T-cell (primary cell): ENCODE data around the gene RFPL3. TPM values are rescaled to one million over a fixed set of nuclear protein-coding genes. Genes with fewer than 3 reads are reported as not detected.
"Not testable (repeated sequence)": the region's sequence is repeated elsewhere in the genome, so short reads cannot be mapped to it uniquely, and the experiment has no call there.

Experiments
- ATAC-seq, 4 experiments: fragments of 200-7000 bp in 3 of 4; fragments of 150-1000 bp in 1 of 4; cut with Tn5 transposase; replicated peaks in 1 of 4; 1 replicate in 3 of 4; 2 replicates in 1 of 4; pipeline ENCODE4 v1.10.0; 2021; ENCODE audit warnings: moderate library complexity in 3 of 4, mild to moderate bottlenecking in 2 of 4, moderate number of reproducible peaks in 1 of 4
- CTCF ChIA-PET, 2 donors: fragments of 300-600 bp; sonication (Branson Sonifier 250); formaldehyde crosslinking; loops; one replicate each; lab custom pipeline; 2022; ENCODE audit warnings: antibody characterized with exemption in 2 of 2; lab: Charles Lee
- POLR2A ChIA-PET, 2 donors: fragments of 300-600 bp; sonication (Branson Sonifier 250); formaldehyde crosslinking; loops; one replicate each; lab custom pipeline; 2022; ENCODE audit warnings: antibody characterized with exemption in 2 of 2; lab: Charles Lee
- DNase-seq, 35 experiments: peaks; one replicate each; pipeline versions ENCODE4 v3.0.0 to v3.0.0-alpha.2; 2013 to 2023
- H3K27ac ChIP-seq: one replicate; pipeline ENCODE4 v1.5.1; 2013; ENCODE audit warnings: low read length
- H3K27me3 ChIP-seq, 2 experiments: replicated peaks in 1 of 2; 1 replicate in 1 of 2; 2 replicates in 1 of 2; pipeline versions ENCODE4 v1.6.1 to v1.7.0; 2013; ENCODE audit warnings: low read length in 1 of 2, mixed read lengths in 1 of 2; ENCODE audit not compliant: control insufficient read depth in 2 of 2, insufficient read depth in 2 of 2; ENCODE audit errors: extremely low read depth in 1 of 2
- H3K36me3 ChIP-seq, 2 donors: 1 replicate in 1 of 2; 2 replicates in 1 of 2; pipeline versions ENCODE4 v1.6.1 to v1.7.0; 2013; ENCODE audit warnings: low read length in 1 of 2; ENCODE audit not compliant: control insufficient read depth in 2 of 2, insufficient read depth in 1 of 2; ENCODE audit errors: extremely low read depth in 1 of 2
- H3K4me1 ChIP-seq, 2 experiments: 1 replicate in 1 of 2; 2 replicates in 1 of 2; pipeline versions ENCODE4 v1.6.1 to v1.7.0; 2013; ENCODE audit warnings: low read length in 2 of 2, mixed read lengths in 1 of 2; ENCODE audit not compliant: insufficient read depth in 2 of 2, control insufficient read depth in 1 of 2; ENCODE audit errors: extremely low read depth in 1 of 2
- H3K4me3 ChIP-seq, 2 donors: 1 replicate in 1 of 2; 2 replicates in 1 of 2; pipeline versions ENCODE4 v1.5.1 to v1.7.0; 2013; ENCODE audit warnings: mild to moderate bottlenecking in 2 of 2, low read length in 1 of 2, moderate library complexity in 1 of 2; ENCODE audit not compliant: control insufficient read depth in 1 of 2; ENCODE audit errors: extremely low read depth in 1 of 2
- H3K9me3 ChIP-seq: 2 replicates; pipeline ENCODE4 v1.7.0; 2013
- H3K27ac Mint-ChIP-seq, 2 donors: one replicate each; pipeline ENCODE4 v1.8.0; 2020 to 2021; ENCODE audit warnings: mild to moderate bottlenecking in 2 of 2, mixed read lengths in 2 of 2
- H3K27me3 Mint-ChIP-seq, 2 donors: one replicate each; pipeline ENCODE4 v1.8.0; 2021 to 2022; ENCODE audit warnings: mixed read lengths in 2 of 2
- H3K36me3 Mint-ChIP-seq: one replicate; pipeline ENCODE4 v1.8.0; 2021; ENCODE audit warnings: mixed read lengths
- H3K4me1 Mint-ChIP-seq, 3 donors: one replicate each; pipeline ENCODE4 v1.8.0; 2020 to 2022; ENCODE audit warnings: mixed read lengths in 3 of 3, mild to moderate bottlenecking in 1 of 3
- H3K4me3 Mint-ChIP-seq, 3 donors: one replicate each; pipeline ENCODE4 v1.8.0; 2020 to 2022; ENCODE audit warnings: mild to moderate bottlenecking in 3 of 3, mixed read lengths in 3 of 3, moderate library complexity in 3 of 3
- H3K9me3 Mint-ChIP-seq, 3 donors: one replicate each; pipeline ENCODE4 v1.8.0; 2020 to 2022; ENCODE audit warnings: mixed read lengths in 3 of 3
- WGBS: methylation state at CpG from one replicate; pipeline ENCODE4 v1.1.5; 2013; ENCODE audit warnings: missing lambda C conversion rate; ENCODE audit not compliant: insufficient coverage; 5-methylcytosine and 5-hydroxymethylcytosine counted together
- total RNA-seq, 35 experiments: library from RNA in 6 of 35; stranded (reverse) in 6 of 35; fragments of 120-200 nt in 1 of 35; gene quantifications; one replicate each; pipeline versions ENCODE4 v1.2.1 to v1.2.4 and lab custom pipeline; 2013 to 2026

The RFPL3 gene
- total RNA-seq, 5 donors from 2014 or later (not counting 1 experiment from before 2014, with no cell fraction given), result not detected

DNA sequence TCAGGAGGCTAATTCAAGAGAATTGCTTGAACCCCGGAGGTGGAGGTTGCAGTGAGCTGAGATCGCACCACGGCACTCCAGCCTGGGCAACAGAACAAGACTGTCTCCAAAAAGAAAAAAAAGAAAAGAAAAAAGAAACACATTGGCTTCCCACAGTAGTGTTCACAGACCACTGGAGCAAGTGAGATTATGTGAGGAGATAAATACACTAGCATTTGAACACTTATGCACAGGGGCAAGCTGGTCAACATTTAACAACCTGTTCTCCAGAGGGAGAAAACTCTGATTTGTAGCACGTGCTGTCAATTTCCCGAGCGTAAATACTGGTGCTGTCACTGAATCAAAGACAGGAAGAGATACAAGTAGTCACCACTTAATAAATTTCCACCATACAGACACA, 20.2 kb upstream of the RFPL3 start:
- H3K36me3 Mint-ChIP-seq, H3K27ac ChIP-seq, H3K9me3 Mint-ChIP-seq, POLR2A ChIA-PET, H3K4me1 ChIP-seq, H3K4me3 ChIP-seq, H3K27ac Mint-ChIP-seq, ATAC-seq, H3K36me3 ChIP-seq, H3K9me3 ChIP-seq, CTCF ChIA-PET, H3K4me3 Mint-ChIP-seq, DNase-seq, H3K4me1 Mint-ChIP-seq: not testable (repeated sequence)
- H3K27me3 ChIP-seq, result peaks cover 0 to 69% of the 10 kb centered on the region in 2 experiments
- no CpG with 5 or more reads among the region's 6 CpGs for WGBS
- H3K27me3 Mint-ChIP-seq, result peaks cover 50 to 52% of the 10 kb centered on the region in 2 donors

DNA sequence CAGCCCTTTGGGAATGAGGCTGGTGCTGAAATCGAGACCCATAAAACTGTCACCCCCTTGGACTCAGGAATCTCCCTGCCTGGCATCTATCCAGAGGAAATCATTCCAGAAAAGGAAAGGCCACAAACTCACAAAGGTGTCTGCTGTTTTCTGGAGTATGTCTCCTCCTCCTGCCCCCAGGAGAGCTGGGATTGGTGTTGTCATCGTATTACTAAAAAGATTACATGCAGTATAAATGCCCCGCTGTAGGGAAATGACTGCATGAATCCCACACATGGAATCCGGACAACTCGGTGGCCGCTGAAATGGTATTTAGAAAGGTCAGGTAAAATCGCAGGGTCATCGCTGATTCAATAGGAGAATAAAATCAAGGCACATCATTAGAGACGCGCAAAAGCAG, 18.9 kb upstream of the RFPL3 start:
- no peaks in the 10 kb centered on the region for H3K36me3 Mint-ChIP-seq
- Histone ChIP-seq H3K27me3 (peaks cover 0 to 56% of the 10 kb centered on the region in 2 experiments), H3K36me3 (no peaks in the 10 kb centered on the region), H3K27ac (no peak overlapping the region), H3K4me3 (no peak overlapping the region), H3K4me1 (no peaks in the 10 kb centered on the region), H3K9me3 (no peaks in the 10 kb centered on the region)
- H3K27ac Mint-ChIP-seq, result no peak overlapping the region
- H3K4me3 Mint-ChIP-seq, result no peak overlapping the region
- H3K27me3 Mint-ChIP-seq, result peaks cover 52% of the 10 kb centered on the region in 2 donors
- no peaks in the 10 kb centered on the region for H3K4me1 Mint-ChIP-seq
- WGBS, result 92% methylated on average over 5 of the region's 10 CpGs
- POLR2A ChIA-PET, result no interaction called here
- CTCF ChIA-PET, result no interaction called here
- H3K9me3 Mint-ChIP-seq, result no peaks in the 10 kb centered on the region
- DNase-seq (no peak), ATAC-seq (no peak)

- 76% methylated on average over 12 of the region's 23 CpGs for WGBS
- no peak for DNase-seq
- H3K4me3 Mint-ChIP-seq, result no peak overlapping the region
- ChIA-PET CTCF (interaction anchor here in 1 of 2 donors (0.5 kb wide), 1 partner anchor 45 kb away, joined by 3 read pairs; no protein-coding TSS in a partner anchor), POLR2A (no interaction called here)
- no peaks in the 10 kb centered on the region for H3K9me3 Mint-ChIP-seq
- H3K4me3 ChIP-seq, result no peak overlapping the region
- no peak for ATAC-seq
- no peak overlapping the region for H3K27ac ChIP-seq
- H3K36me3 ChIP-seq, result no peaks in the 10 kb centered on the region
- no peaks in the 10 kb centered on the region for H3K4me1 ChIP-seq
- peaks cover 0 to 50% of the 10 kb centered on the region in 2 experiments for H3K27me3 ChIP-seq
- H3K36me3 Mint-ChIP-seq, result no peaks in the 10 kb centered on the region
- H3K27me3 Mint-ChIP-seq, result peaks cover 50 to 51% of the 10 kb centered on the region in 2 donors
- H3K4me1 Mint-ChIP-seq, result no peaks in the 10 kb centered on the region
- H3K9me3 ChIP-seq, result no peaks in the 10 kb centered on the region
- H3K27ac Mint-ChIP-seq, result no peak overlapping the region
Observed at GRCh38 chr22:32339190-32340012, 18.3 kb upstream of the RFPL3 start.

GRCh38 chr22:32340411-32340810, 17.3 kb upstream of the RFPL3 start:
- H3K27me3 Mint-ChIP-seq, result peaks cover 47 to 52% of the 10 kb centered on the region in 2 donors
- Histone ChIP-seq H3K4me1 (no peaks in the 10 kb centered on the region), H3K36me3 (no peaks in the 10 kb centered on the region), H3K4me3 (no peak overlapping the region), H3K27me3 (peaks cover 2 to 40% of the 10 kb centered on the region in 2 experiments), H3K27ac (no peak overlapping the region), H3K9me3 (no peaks in the 10 kb centered on the region)
- no peaks in the 10 kb centered on the region for H3K9me3 Mint-ChIP-seq
- DNase-seq (no peak), ATAC-seq (no peak)
- CTCF ChIA-PET, result no interaction called here
- H3K27ac Mint-ChIP-seq, result no peak overlapping the region
- POLR2A ChIA-PET, result no interaction called here
- no peak overlapping the region for H3K4me3 Mint-ChIP-seq
- no peaks in the 10 kb centered on the region for H3K4me1 Mint-ChIP-seq
- 75% methylated on average over 11 of the region's 11 CpGs for WGBS
- H3K36me3 Mint-ChIP-seq, result no peaks in the 10 kb centered on the region

DNA sequence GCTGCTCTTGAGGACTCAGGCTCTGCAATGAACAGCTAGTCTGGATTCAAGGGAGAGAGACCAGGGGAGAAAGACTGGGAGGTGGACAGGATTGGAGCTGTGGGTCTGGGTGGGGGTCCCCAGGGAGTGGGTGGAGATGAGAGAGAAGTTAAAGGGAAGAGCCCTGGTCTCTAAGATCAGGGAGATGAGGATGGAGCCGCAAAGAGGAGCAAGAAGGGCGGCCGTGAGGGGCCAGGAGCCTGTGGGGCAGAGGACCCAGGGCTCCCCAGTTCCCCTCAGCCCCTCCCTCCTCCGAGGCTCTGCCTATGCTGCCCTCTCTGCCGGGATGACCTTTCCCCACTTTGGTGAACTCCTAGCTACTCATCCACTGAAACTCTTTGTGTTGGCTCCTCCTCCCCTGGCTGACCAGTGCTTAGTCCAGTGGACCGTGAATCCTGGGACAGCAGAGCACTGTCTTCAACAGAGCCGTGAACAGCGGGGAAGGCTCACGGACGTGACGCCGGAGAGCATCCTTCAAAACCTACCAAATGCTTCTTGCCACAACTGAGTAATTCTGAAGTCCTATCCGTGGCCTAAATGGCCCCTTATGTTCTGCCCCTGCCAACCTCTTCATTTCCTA, 16.4 kb upstream of the RFPL3 start:
- no peak overlapping the region for H3K4me3 ChIP-seq
- ChIA-PET CTCF (no interaction called here), POLR2A (no interaction called here)
- H3K27me3 ChIP-seq, result peaks cover 2 to 32% of the 10 kb centered on the region in 2 experiments
- Mint-ChIP-seq H3K27ac (no peak overlapping the region), H3K4me3 (no peak overlapping the region), H3K27me3 (peaks cover 49 to 56% of the 10 kb centered on the region in 2 donors), H3K9me3 (no peaks in the 10 kb centered on the region), H3K36me3 (no peaks in the 10 kb centered on the region), H3K4me1 (no peaks in the 10 kb centered on the region)
- no peaks in the 10 kb centered on the region for H3K9me3 ChIP-seq
- H3K27ac ChIP-seq, result no peak overlapping the region
- no peaks in the 10 kb centered on the region for H3K4me1 ChIP-seq
- 81% methylated on average over 13 of the region's 13 CpGs for WGBS
- no peak for ATAC-seq
- no peak for DNase-seq
- H3K36me3 ChIP-seq, result no peaks in the 10 kb centered on the region

DNA sequence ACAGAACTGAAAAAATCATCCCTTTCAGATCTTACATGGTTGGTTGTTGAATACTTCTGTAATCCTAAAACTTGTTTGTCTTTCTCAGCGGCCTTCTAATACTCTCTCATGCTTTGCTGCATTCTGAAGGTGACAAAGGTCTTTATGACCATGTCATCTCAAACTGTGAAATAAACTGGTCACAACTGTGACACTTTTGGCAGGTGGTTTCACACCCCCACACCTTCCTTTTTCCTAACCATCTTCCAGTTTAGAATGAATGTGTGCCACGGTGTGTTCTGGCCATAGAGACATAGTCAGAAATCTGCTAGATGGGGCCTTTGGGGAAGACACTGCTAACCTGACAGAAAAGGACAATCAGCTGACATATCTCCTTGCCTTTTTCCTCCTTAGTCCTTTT, 14.7 kb upstream of the RFPL3 start:
- Histone ChIP-seq H3K27me3 (peaks cover 2 to 27% of the 10 kb centered on the region in 2 experiments), H3K27ac (no peak overlapping the region), H3K9me3 (no peaks in the 10 kb centered on the region), H3K4me1 (no peaks in the 10 kb centered on the region), H3K4me3 (no peak overlapping the region), H3K36me3 (no peaks in the 10 kb centered on the region)
- no peaks in the 10 kb centered on the region for H3K9me3 Mint-ChIP-seq
- no peak for DNase-seq
- 80% methylated on average over 1 of the region's 2 CpGs for WGBS
- H3K4me3 Mint-ChIP-seq, result no peak overlapping the region
- no peak for ATAC-seq
- peaks cover 50 to 51% of the 10 kb centered on the region in 2 donors for H3K27me3 Mint-ChIP-seq
- CTCF ChIA-PET, result no interaction called here
- no peaks in the 10 kb centered on the region for H3K36me3 Mint-ChIP-seq
- POLR2A ChIA-PET, result no interaction called here
- H3K4me1 Mint-ChIP-seq, result no peaks in the 10 kb centered on the region
- no peak overlapping the region for H3K27ac Mint-ChIP-seq
